Liver (tissue), 9 donors: ENCODE results near the gene NGRN. TPM values are rescaled to one million over a fixed set of nuclear protein-coding genes. Genes with fewer than 3 reads are reported as not detected.
A peak's percentile ranks its signal among the peaks of the same experiment; 100 is the strongest.

Source experiments
- DNase-seq: peaks from one replicate; pipeline ENCODE4 v3.0.0-alpha.2; 2017; ENCODE audit warnings: low spot score
- H3K27ac ChIP-seq, 2 donors: one replicate each; pipeline ENCODE4 v1.7.0; 2013; ENCODE audit warnings: inconsistent platforms in 2 of 2, low read length in 2 of 2, control low read depth in 1 of 2, low read depth in 1 of 2, mild to moderate bottlenecking in 1 of 2
- H3K27me3 ChIP-seq, 4 donors: one replicate each; pipeline versions ENCODE4 v1.6.1 to v1.7.0; 2013; ENCODE audit warnings: low read length in 3 of 4, inconsistent platforms in 1 of 4, mild to moderate bottlenecking in 1 of 4, moderate library complexity in 1 of 4; ENCODE audit not compliant: control insufficient read depth in 4 of 4, insufficient read depth in 4 of 4
- H3K36me3 ChIP-seq, 4 donors: one replicate each; pipeline versions ENCODE4 v1.6.1 to v1.7.0; 2013; ENCODE audit warnings: low read length in 3 of 4, mild to moderate bottlenecking in 3 of 4, low read depth in 1 of 4, moderate library complexity in 1 of 4; ENCODE audit not compliant: control insufficient read depth in 4 of 4, insufficient read depth in 3 of 4
- H3K4me1 ChIP-seq, 4 donors: one replicate each; pipeline versions ENCODE4 v1.6.1 to v1.7.0; 2013; ENCODE audit warnings: low read length in 3 of 4, mild to moderate bottlenecking in 3 of 4, moderate library complexity in 1 of 4; ENCODE audit not compliant: control insufficient read depth in 4 of 4, insufficient read depth in 4 of 4
- H3K4me3 ChIP-seq, 3 donors: one replicate each; pipeline versions ENCODE4 v1.6.1 to v1.7.0; 2013; ENCODE audit warnings: low read length in 3 of 3, control low read depth in 1 of 3, low read depth in 1 of 3, mild to moderate bottlenecking in 1 of 3
- H3K9ac ChIP-seq, 2 donors: one replicate each; pipeline ENCODE4 v1.7.0; 2013; ENCODE audit warnings: low read length in 2 of 2, mild to moderate bottlenecking in 2 of 2, moderate library complexity in 2 of 2, control low read depth in 1 of 2, low read depth in 1 of 2
- H3K9me3 ChIP-seq, 4 donors: one replicate each; pipeline versions ENCODE4 v1.6.1 to v1.7.0; 2013; ENCODE audit warnings: low read length in 3 of 4; ENCODE audit not compliant: control insufficient read depth in 4 of 4
- ATF3 ChIP-seq: IDR thresholded peaks from 2 replicates; pipeline ENCODE4 v1.6.1; 2016; ENCODE audit warnings: antibody characterized with exemption
- CTCF ChIP-seq: fragments of 150-350 bp; IDR thresholded peaks from 2 replicates; pipeline ENCODE4 v1.5.1; 2017; ENCODE audit warnings: improper control_type of control experiment, low read depth, low read length; ENCODE audit not compliant: missing input control
- FOXA1 ChIP-seq: IDR thresholded peaks from 2 replicates; pipeline ENCODE4 v1.6.1; 2016; ENCODE audit warnings: antibody characterized with exemption
- FOXA2 ChIP-seq: IDR thresholded peaks from 2 replicates; pipeline ENCODE4 v1.6.1; 2016; ENCODE audit warnings: antibody characterized with exemption
- GABPA ChIP-seq, 2 donors: IDR thresholded peaks in 1 of 2; conservative IDR thresholded peaks in 1 of 2; 2 replicates each; pipeline ENCODE4 v1.6.1; 2016; ENCODE audit warnings: antibody characterized with exemption in 2 of 2, mild to moderate bottlenecking in 1 of 2, moderate library complexity in 1 of 2
- HNF4A ChIP-seq, 2 donors: conservative IDR thresholded peaks; 2 replicates each; pipeline ENCODE4 v1.6.1; 2016; ENCODE audit warnings: antibody characterized with exemption in 2 of 2, mild to moderate bottlenecking in 2 of 2
- HNF4G ChIP-seq: IDR thresholded peaks from 2 replicates; pipeline ENCODE4 v1.6.1; 2016; ENCODE audit warnings: antibody characterized with exemption
- JUND ChIP-seq, 2 donors: IDR thresholded peaks; 2 replicates each; pipeline ENCODE4 v1.6.1; 2016; ENCODE audit warnings: antibody characterized with exemption in 2 of 2
- MAX ChIP-seq: IDR thresholded peaks from 2 replicates; pipeline ENCODE4 v1.6.1; 2016; ENCODE audit warnings: antibody characterized with exemption
- NR2F2 ChIP-seq: IDR thresholded peaks from 2 replicates; pipeline ENCODE4 v1.6.1; 2016; ENCODE audit warnings: antibody characterized with exemption
- RAD21 ChIP-seq, 2 donors: IDR thresholded peaks; 2 replicates each; pipeline ENCODE4 v1.6.1; 2016; ENCODE audit warnings: antibody characterized with exemption in 2 of 2, mild to moderate bottlenecking in 2 of 2
- REST ChIP-seq: IDR thresholded peaks from 2 replicates; pipeline ENCODE4 v1.6.1; 2016; ENCODE audit warnings: antibody characterized with exemption, mild to moderate bottlenecking
- RXRA ChIP-seq, 2 donors: IDR thresholded peaks; 2 replicates each; pipeline ENCODE4 v1.6.1; 2017 to 2018; ENCODE audit warnings: antibody characterized with exemption in 2 of 2, mild to moderate bottlenecking in 1 of 2
- TAF1 ChIP-seq: conservative IDR thresholded peaks from 2 replicates; pipeline ENCODE4 v1.6.1; 2016; ENCODE audit warnings: antibody characterized with exemption, mild to moderate bottlenecking
- YY1 ChIP-seq: IDR thresholded peaks from 2 replicates; pipeline ENCODE4 v1.6.1; 2016; ENCODE audit warnings: antibody characterized with exemption, mild to moderate bottlenecking
- ZBTB33 ChIP-seq: IDR thresholded peaks from 2 replicates; pipeline ENCODE4 v1.6.1; 2016; ENCODE audit warnings: antibody characterized with exemption
- WGBS: extraction: QIAGEN DNeasy Blood & Tissue Kit; methylation state at CpG from one replicate; pipeline ENCODE4 v1.1.7; 2013; 5-methylcytosine and 5-hydroxymethylcytosine counted together
- polyA plus RNA-seq, 2 donors: library from polyadenylated mRNA; stranded (reverse) in 1 of 2; unstranded in 1 of 2; fragments of 200-250 nt in 1 of 2; fragments of >200 nt in 1 of 2; fragmentation: Nextera tagmentation in 1 of 2; extraction: Ambion mirVana in 1 of 2; gene quantifications; one replicate each; pipeline versions ENCODE4 v1.2.1 to v1.2.3, GENCODE V29; 2013 to 2015
- total RNA-seq, 2 donors: library from RNA; depleted of rRNA; stranded (reverse); fragments of >200 nt; gene quantifications; one replicate each; pipeline ENCODE4 v1.2.3, GENCODE V29; 2014
- donor health status: healthy.
- donor health status: healthy.
- donor health status: healthy.
- donor health status: healthy.
- donor health status: healthy.

NGRN gene
- total and polyA plus RNA-seq, 4 donors: 22.8 to 26.6 (median 24.9) TPM

GRCh38 chr15:90286678-90287077 is 21.2 kb downstream of the NGRN start:
- Histone ChIP-seq H3K9me3 (no peaks in the 10 kb centered on the region), H3K9ac (no peak overlapping the region), H3K36me3 (peaks cover 0 to 1% (median 0%) of the 10 kb centered on the region in 4 donors), H3K4me3 (no peak overlapping the region), H3K27me3 (no peaks in the 10 kb centered on the region), H3K27ac (no peak overlapping the region), H3K4me1 (no peaks in the 10 kb centered on the region)
- TF ChIP-seq MAX (no peak), CTCF (peak; percentile 40), RAD21 (IDR thresholded peaks at IDR 0.05) (peak; percentile 74 to 75)
- DNase-seq: no peak

- no peaks in the 10 kb centered on the region for H3K4me1 ChIP-seq
- DNase-seq: no peak
- TF ChIP-seq ZBTB33: no peak
- TF ChIP-seq REST: no peak
- peaks cover 0 to 1% (median 0%) of the 10 kb centered on the region in 4 donors for H3K36me3 ChIP-seq
- no peak overlapping the region for H3K27ac ChIP-seq
- no peaks in the 10 kb centered on the region for H3K27me3 ChIP-seq
- no peaks in the 10 kb centered on the region for H3K9me3 ChIP-seq
- WGBS: 46% methylated on average over 5 of the region's 5 CpGs
- H3K9ac ChIP-seq: no peak overlapping the region
- H3K4me3 ChIP-seq: no peak overlapping the region
Observed at GRCh38 chr15:90287101-90287500, 21.6 kb downstream of the NGRN start.

- H3K9ac ChIP-seq: no peak overlapping the region
- H3K36me3 ChIP-seq: peaks cover 0 to 1% (median 0%) of the 10 kb centered on the region in 4 donors
- WGBS: 91% methylated on average over 6 of the region's 6 CpGs
- no peak for DNase-seq
- H3K4me3 ChIP-seq: no peak overlapping the region
- no peaks in the 10 kb centered on the region for H3K27me3 ChIP-seq
- H3K27ac ChIP-seq: no peak overlapping the region
- no peaks in the 10 kb centered on the region for H3K4me1 ChIP-seq
- H3K9me3 ChIP-seq: no peaks in the 10 kb centered on the region
- no peak for TF ChIP-seq JUND (IDR thresholded peaks at IDR 0.05)
- TF ChIP-seq NR2F2: no peak
- no peak for TF ChIP-seq TAF1
- no peak for TF ChIP-seq YY1
- no peak for TF ChIP-seq HNF4A (conservative IDR thresholded peaks at IDR 0.05)
- no peak for TF ChIP-seq CTCF
- TF ChIP-seq FOXA2: no peak
- TF ChIP-seq GABPA (IDR thresholded peaks at IDR 0.05 in 1 of 2, conservative IDR thresholded peaks at IDR 0.05 in 1 of 2): no peak
- no peak for TF ChIP-seq ZBTB33
- TF ChIP-seq FOXA1: no peak
- TF ChIP-seq ATF3: no peak
- no peak for TF ChIP-seq RAD21 (IDR thresholded peaks at IDR 0.05)
- no peak for TF ChIP-seq RXRA (IDR thresholded peaks at IDR 0.05)
- TF ChIP-seq HNF4G: no peak
Observed at GRCh38 chr15:90287946-90288345, 22.5 kb downstream of the NGRN start.
